Measurements from ENCODE around the gene RARB.

RARB gene

GRCh38 chr3:25502233-25502632 lies 74.2 kb downstream of the RARB start:
- no peak for TF ChIP-seq CTCF (IDR thresholded peaks at IDR 0.05; ENCODE audit: borderline replicate concordance, insufficient read depth, low read depth, low read length)
- no peak overlapping the region for H3K4me3 ChIP-seq (ENCODE audit: low read depth, low read length)

GRCh38 chr3:25503898-25504301 lies 75.8 kb downstream of the RARB start:
- no peak for TF ChIP-seq CTCF (IDR thresholded peaks at IDR 0.05; ENCODE audit: borderline replicate concordance, insufficient read depth, low read depth, low read length)

GRCh38 chr3:25505581-25505980 lies 77.5 kb downstream of the RARB start:
- no peak for TF ChIP-seq CTCF (IDR thresholded peaks at IDR 0.05; ENCODE audit: borderline replicate concordance, insufficient read depth, low read depth, low read length)

More at GRCh38 chr3:25503898-25504301, 75.8 kb downstream of the RARB start:
- H3K4me3 ChIP-seq (ENCODE audit: low read depth, low read length) = no peak overlapping the region

GRCh38 chr3:25507811-25508210 lies 79.7 kb downstream of the RARB start:
- no peak for TF ChIP-seq CTCF (IDR thresholded peaks at IDR 0.05; ENCODE audit: borderline replicate concordance, insufficient read depth, low read depth, low read length)
- H3K4me3 ChIP-seq (ENCODE audit: low read depth, low read length) = no peak overlapping the region

More at GRCh38 chr3:25505581-25505980, 77.5 kb downstream of the RARB start:
- H3K4me3 ChIP-seq (ENCODE audit: low read depth, low read length) = no peak overlapping the region

GRCh38 chr3:25508433-25508832 lies 80.4 kb downstream of the RARB start:
- no peak overlapping the region for H3K4me3 ChIP-seq (ENCODE audit: low read depth, low read length)
- no peak for TF ChIP-seq CTCF (IDR thresholded peaks at IDR 0.05; ENCODE audit: borderline replicate concordance, insufficient read depth, low read depth, low read length)

GRCh38 chr3:25508901-25509300 lies 80.8 kb downstream of the RARB start:
- no peak for TF ChIP-seq CTCF (IDR thresholded peaks at IDR 0.05; ENCODE audit: borderline replicate concordance, insufficient read depth, low read depth, low read length)
- no peak overlapping the region for H3K4me3 ChIP-seq (ENCODE audit: low read depth, low read length)

- TF ChIP-seq CTCF (IDR thresholded peaks at IDR 0.05; ENCODE audit: borderline replicate concordance, insufficient read depth, low read depth, low read length) = no peak
- H3K4me3 ChIP-seq (ENCODE audit: low read depth, low read length) = no peak overlapping the region
Measured at GRCh38 chr3:25510797-25511196, 82.7 kb downstream of the RARB start.

Measured in GM12875 (cell line).